Kidney epithelial cell (primary cell): ENCODE measurements around the gene ANKS1B. TPM values are rescaled to one million over a fixed set of nuclear protein-coding genes. Genes with fewer than 3 reads are reported as not detected.

ENCODE experiments used
- DNase-seq: peaks from one replicate; pipeline ENCODE4 v3.0.0-alpha.2; 2010; ENCODE audit warnings: low read depth
- H3K27me3 ChIP-seq: 2 replicates; pipeline ENCODE4 v1.6.0; 2011; ENCODE audit warnings: low read length; ENCODE audit not compliant: control insufficient read depth, insufficient read depth
- H3K36me3 ChIP-seq: 2 replicates; pipeline ENCODE4 v1.5.1; 2011; ENCODE audit warnings: low read length; ENCODE audit not compliant: control insufficient read depth, insufficient read depth
- H3K4me3 ChIP-seq: 2 replicates; pipeline ENCODE4 v1.5.1; 2011; ENCODE audit warnings: low read depth, mild to moderate bottlenecking, control low read depth, low read length
- CTCF ChIP-seq: IDR thresholded peaks from 2 replicates; pipeline ENCODE4 v1.5.1; 2011; ENCODE audit warnings: mild to moderate bottlenecking, moderate library complexity, low read length, control low read depth, inconsistent platforms; ENCODE audit not compliant: insufficient read depth, poor library complexity, severe bottlenecking
- total RNA-seq: library from RNA; depleted of rRNA; stranded (reverse); fragments of >200 nt; gene quantifications from 2 replicates; pipeline ENCODE4 v1.2.3, GENCODE V29; 2015

ANKS1B gene
- total RNA-seq, 1 donor from 2014 or later = 0.13 TPM

- no peak for TF ChIP-seq CTCF
- peaks cover 1% of the 10 kb centered on the region for H3K27me3 ChIP-seq
- no peak for DNase-seq
These were observed 1099.0 kb downstream of the ANKS1B start for GRCh38 chr12:98885778-98886177.

GRCh38 chr12:98883231-98883630 lies 1101.5 kb downstream of the ANKS1B start:
- no peak for DNase-seq
- H3K36me3 ChIP-seq = no peaks in the 10 kb centered on the region
- H3K27me3 ChIP-seq = no peaks in the 10 kb centered on the region
- TF ChIP-seq CTCF = no peak
- no peak overlapping the region for H3K4me3 ChIP-seq

More at GRCh38 chr12:98885778-98886177, 1099.0 kb downstream of the ANKS1B start:
- Histone ChIP-seq H3K4me3 (no peak overlapping the region), H3K36me3 (no peaks in the 10 kb centered on the region)

- no peak for DNase-seq
- Histone ChIP-seq H3K4me3 (no peak overlapping the region), H3K27me3 (no peaks in the 10 kb centered on the region), H3K36me3 (no peaks in the 10 kb centered on the region)
- TF ChIP-seq CTCF = no peak
These were observed 1102.2 kb downstream of the ANKS1B start for GRCh38 chr12:98882526-98882925.

- Histone ChIP-seq H3K27me3 (no peaks in the 10 kb centered on the region), H3K36me3 (no peaks in the 10 kb centered on the region), H3K4me3 (no peak overlapping the region)
- no peak for DNase-seq
- no peak for TF ChIP-seq CTCF
These were observed 1111.0 kb downstream of the ANKS1B start for GRCh38 chr12:98873776-98874175.

GRCh38 chr12:98870504-98870903 lies 1114.2 kb downstream of the ANKS1B start:
- TF ChIP-seq CTCF = no peak
- no peak for DNase-seq
- H3K36me3 ChIP-seq = no peaks in the 10 kb centered on the region
- H3K27me3 ChIP-seq = no peaks in the 10 kb centered on the region
- no peak overlapping the region for H3K4me3 ChIP-seq

- Histone ChIP-seq H3K36me3 (no peaks in the 10 kb centered on the region), H3K27me3 (no peaks in the 10 kb centered on the region), H3K4me3 (no peak overlapping the region)
- no peak for DNase-seq
- TF ChIP-seq CTCF = no peak
These were observed 1114.7 kb downstream of the ANKS1B start for GRCh38 chr12:98869886-98870503.
